Neural cell (in vitro differentiated cells): ENCODE results near the gene STAP2. TPM values are rescaled to one million over a fixed set of nuclear protein-coding genes. Genes with fewer than 3 reads are reported as not detected.

Experiments used
- H2AFZ ChIP-seq: fragments of 200-600, 300-800 bp; sonication (generic), shearing (Covaris generic); 2 replicates; pipeline ENCODE4 v1.6.0; 2014; ENCODE audit warnings: low read depth, mild to moderate bottlenecking, antibody characterized with exemption, low read length, moderate library complexity
- H3F3A ChIP-seq: fragments of 200-600 bp; shearing (Covaris generic); 2 replicates; pipeline ENCODE4 v1.6.1; 2016; ENCODE audit warnings: mild to moderate bottlenecking, moderate library complexity, mixed read lengths, antibody characterized with exemption, low read length; ENCODE audit not compliant: insufficient read depth, poor library complexity, severe bottlenecking
- H3K27ac ChIP-seq: fragments of 200-600, 300-800 bp; sonication (generic), shearing (Covaris generic); 2 replicates; pipeline ENCODE4 v1.5.1; 2014; ENCODE audit warnings: mild to moderate bottlenecking, low read length, moderate library complexity
- H3K27me3 ChIP-seq: fragments of 300-800, 200-600 bp; sonication (generic), shearing (Covaris generic); 2 replicates; pipeline ENCODE4 v1.6.0; 2014; ENCODE audit warnings: mild to moderate bottlenecking, low read depth, low read length, moderate library complexity; ENCODE audit not compliant: insufficient read depth
- H3K36me3 ChIP-seq: fragments of 300-800, 200-600 bp; sonication (generic), shearing (Covaris generic); 2 replicates; pipeline ENCODE4 v1.5.1; 2014; ENCODE audit warnings: mild to moderate bottlenecking, antibody characterized with exemption, low read length, moderate library complexity; ENCODE audit not compliant: insufficient read depth
- H3K4me2 ChIP-seq: fragments of 300-800, 200-600 bp; sonication (generic), shearing (Covaris generic); 2 replicates; pipeline ENCODE4 v1.6.0; 2014; ENCODE audit warnings: mild to moderate bottlenecking, low read length
- H3K4me3 ChIP-seq: fragments of 300-800, 200-600 bp; sonication (generic), shearing (Covaris generic); 2 replicates; pipeline ENCODE4 v1.5.1; 2014; ENCODE audit warnings: mild to moderate bottlenecking, low read length, moderate library complexity
- H3K79me2 ChIP-seq: fragments of 200-600 bp; shearing (Covaris generic); replicated peaks from 2 replicates; pipeline ENCODE4 v1.6.0; 2014; ENCODE audit warnings: mild to moderate bottlenecking, low read length, moderate library complexity; ENCODE audit not compliant: insufficient read depth
- H3K9ac ChIP-seq: fragments of 300-800, 200-600 bp; sonication (generic), shearing (Covaris generic); 2 replicates; pipeline ENCODE4 v1.6.1; 2016; ENCODE audit warnings: mild to moderate bottlenecking, low read length, mixed read lengths
- H3K9me2 ChIP-seq: fragments of 200-600 bp; shearing (Covaris generic); 2 replicates; pipeline ENCODE4 v1.6.1; 2016; ENCODE audit warnings: mild to moderate bottlenecking, low read length, mixed read lengths; ENCODE audit not compliant: insufficient read depth
- H3K9me3 ChIP-seq: fragments of 200-600, 300-800 bp; sonication (generic), shearing (Covaris generic); 2 replicates; pipeline ENCODE4 v1.6.1; 2016; ENCODE audit warnings: mild to moderate bottlenecking, mixed run types, low read length, moderate library complexity, mixed read lengths
- H4K20me1 ChIP-seq: fragments of 200-600 bp; shearing (Covaris generic); 2 replicates; pipeline ENCODE4 v1.6.1; 2016; ENCODE audit warnings: mild to moderate bottlenecking, mixed run types; ENCODE audit not compliant: insufficient read depth
- CTCF ChIP-seq: fragments of 450-650 bp; IDR thresholded peaks from 2 replicates; pipeline ENCODE4 v1.5.1; 2014; ENCODE audit warnings: antibody characterized with exemption, mild to moderate bottlenecking, moderate library complexity; ENCODE audit not compliant: poor library complexity, severe bottlenecking
- EP300 ChIP-seq: fragments of 450-650 bp; conservative IDR thresholded peaks from 2 replicates; pipeline ENCODE4 v1.6.1; 2014; ENCODE audit warnings: antibody characterized with exemption, mild to moderate bottlenecking, moderate library complexity; ENCODE audit not compliant: poor library complexity, severe bottlenecking
- EZH2 ChIP-seq: fragments of 200-600, 300-800 bp; shearing (Covaris generic), sonication (generic); IDR thresholded peaks from 2 replicates; pipeline ENCODE4 v1.6.1; 2014; ENCODE audit warnings: antibody characterized with exemption, low read length, borderline replicate concordance, mild to moderate bottlenecking; ENCODE audit not compliant: insufficient read depth, poor library complexity, severe bottlenecking
- MXI1 ChIP-seq: fragments of 450-650 bp; conservative IDR thresholded peaks from 2 replicates; pipeline ENCODE4 v1.6.1; 2014; ENCODE audit warnings: antibody characterized with exemption, mild to moderate bottlenecking; ENCODE audit not compliant: poor library complexity, severe bottlenecking
- POLR2AphosphoS5 ChIP-seq: IDR thresholded peaks from 2 replicates; pipeline ENCODE4 v1.6.1; 2012
- RAD21 ChIP-seq: fragments of 450-650 bp; conservative IDR thresholded peaks from 2 replicates; pipeline ENCODE4 v1.6.1; 2014; ENCODE audit warnings: antibody characterized with exemption, mild to moderate bottlenecking, moderate library complexity
- REST ChIP-seq: IDR thresholded peaks from 2 replicates; pipeline ENCODE4 v1.6.1; 2012; ENCODE audit warnings: borderline replicate concordance
- SMC3 ChIP-seq: fragments of 450-650 bp; conservative IDR thresholded peaks from 2 replicates; pipeline ENCODE4 v1.6.1; 2014; ENCODE audit warnings: antibody characterized with exemption, mild to moderate bottlenecking, moderate library complexity; ENCODE audit not compliant: poor library complexity
- TAF1 ChIP-seq: IDR thresholded peaks from 2 replicates; pipeline ENCODE4 v1.6.1; 2012; ENCODE audit warnings: low read depth
- polyA plus RNA-seq: library from polyadenylated mRNA; depleted of rRNA; stranded (reverse); fragments of >200 nt; gene quantifications from 2 replicates; pipeline ENCODE4 v1.2.3, GENCODE V29; 2014

The STAP2 gene
- polyA plus RNA-seq, 1 donor from 2014 or later: 0.16 TPM

- Histone ChIP-seq H3K27me3 (no peaks in the 10 kb centered on the region), H3K9ac (no peak overlapping the region), H3K4me2 (no peak overlapping the region), H2AFZ (no peak overlapping the region), H3K9me3 (no peaks in the 10 kb centered on the region), H3F3A (no peaks in the 10 kb centered on the region), H3K36me3 (no peaks in the 10 kb centered on the region), H3K4me3 (no peak overlapping the region), H3K27ac (no peak overlapping the region), H3K79me2 (peaks cover 4% of the 10 kb centered on the region), H3K9me2 (no peaks in the 10 kb centered on the region), H4K20me1 (no peaks in the 10 kb centered on the region)
- TF ChIP-seq TAF1: no peak
- no peak for TF ChIP-seq SMC3
Observed at GRCh38 chr19:4385291-4386040, 46.8 kb upstream of the STAP2 start.

- no peaks in the 10 kb centered on the region for H3K27me3 ChIP-seq
- H3K4me2 ChIP-seq: no peak overlapping the region
- H3K4me3 ChIP-seq: no peak overlapping the region
- no peaks in the 10 kb centered on the region for H3K9me3 ChIP-seq
- no peaks in the 10 kb centered on the region for H3F3A ChIP-seq
- no peaks in the 10 kb centered on the region for H4K20me1 ChIP-seq
- no peak overlapping the region for H2AFZ ChIP-seq
- no peaks in the 10 kb centered on the region for H3K36me3 ChIP-seq
- H3K9ac ChIP-seq: no peak overlapping the region
- no peak for TF ChIP-seq RAD21
- no peak for TF ChIP-seq CTCF
- no peak for TF ChIP-seq EZH2
- no peak for TF ChIP-seq POLR2AphosphoS5
- TF ChIP-seq REST: no peak
- TF ChIP-seq MXI1: no peak
- TF ChIP-seq SMC3: no peak
- TF ChIP-seq TAF1: no peak
- no peak for TF ChIP-seq EP300
- no peaks in the 10 kb centered on the region for H3K79me2 ChIP-seq
- H3K9me2 ChIP-seq: no peaks in the 10 kb centered on the region
- H3K27ac ChIP-seq: no peak overlapping the region
Observed at GRCh38 chr19:4380254-4380727, 41.7 kb upstream of the STAP2 start.
